PFSK-1 (cell line): ENCODE results near the gene NRXN3.

ENCODE experiments used
- POLR2AphosphoS5 ChIP-seq: IDR thresholded peaks from 2 replicates; pipeline ENCODE4 v1.6.1; 2012; ENCODE audit warnings: low read depth, mild to moderate bottlenecking, control low read depth, low read length, moderate library complexity
- SIN3A ChIP-seq: IDR thresholded peaks from 2 replicates; pipeline ENCODE4 v1.6.1; 2012; ENCODE audit warnings: mild to moderate bottlenecking, low read length, moderate library complexity, borderline replicate concordance; ENCODE audit not compliant: insufficient read depth
- TAF1 ChIP-seq: IDR thresholded peaks from 2 replicates; pipeline ENCODE4 v1.6.1; 2012; ENCODE audit warnings: low read length, control low read depth, borderline replicate concordance; ENCODE audit not compliant: insufficient read depth
- TF ChIP-seq, protein P1 (sequence below), 2 experiments: IDR thresholded peaks; 2 replicates each; pipeline versions ENCODE4 v1.6.1 to v1.8.0; 2011 to 2012; ENCODE audit warnings: low read depth in 2 of 2, low read length in 2 of 2, control low read depth in 1 of 2, inconsistent platforms in 1 of 2, mild to moderate bottlenecking in 1 of 2, moderate library complexity in 1 of 2; ENCODE audit not compliant: insufficient read depth in 1 of 2

- TF ChIP-seq POLR2AphosphoS5 (no peak), TAF1 (no peak), SIN3A (no peak)
- TF ChIP-seq, protein P1, sequence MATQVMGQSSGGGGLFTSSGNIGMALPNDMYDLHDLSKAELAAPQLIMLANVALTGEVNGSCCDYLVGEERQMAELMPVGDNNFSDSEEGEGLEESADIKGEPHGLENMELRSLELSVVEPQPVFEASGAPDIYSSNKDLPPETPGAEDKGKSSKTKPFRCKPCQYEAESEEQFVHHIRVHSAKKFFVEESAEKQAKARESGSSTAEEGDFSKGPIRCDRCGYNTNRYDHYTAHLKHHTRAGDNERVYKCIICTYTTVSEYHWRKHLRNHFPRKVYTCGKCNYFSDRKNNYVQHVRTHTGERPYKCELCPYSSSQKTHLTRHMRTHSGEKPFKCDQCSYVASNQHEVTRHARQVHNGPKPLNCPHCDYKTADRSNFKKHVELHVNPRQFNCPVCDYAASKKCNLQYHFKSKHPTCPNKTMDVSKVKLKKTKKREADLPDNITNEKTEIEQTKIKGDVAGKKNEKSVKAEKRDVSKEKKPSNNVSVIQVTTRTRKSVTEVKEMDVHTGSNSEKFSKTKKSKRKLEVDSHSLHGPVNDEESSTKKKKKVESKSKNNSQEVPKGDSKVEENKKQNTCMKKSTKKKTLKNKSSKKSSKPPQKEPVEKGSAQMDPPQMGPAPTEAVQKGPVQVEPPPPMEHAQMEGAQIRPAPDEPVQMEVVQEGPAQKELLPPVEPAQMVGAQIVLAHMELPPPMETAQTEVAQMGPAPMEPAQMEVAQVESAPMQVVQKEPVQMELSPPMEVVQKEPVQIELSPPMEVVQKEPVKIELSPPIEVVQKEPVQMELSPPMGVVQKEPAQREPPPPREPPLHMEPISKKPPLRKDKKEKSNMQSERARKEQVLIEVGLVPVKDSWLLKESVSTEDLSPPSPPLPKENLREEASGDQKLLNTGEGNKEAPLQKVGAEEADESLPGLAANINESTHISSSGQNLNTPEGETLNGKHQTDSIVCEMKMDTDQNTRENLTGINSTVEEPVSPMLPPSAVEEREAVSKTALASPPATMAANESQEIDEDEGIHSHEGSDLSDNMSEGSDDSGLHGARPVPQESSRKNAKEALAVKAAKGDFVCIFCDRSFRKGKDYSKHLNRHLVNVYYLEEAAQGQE (IDR thresholded peaks at IDR 0.05; ENCODE audit: insufficient read depth in 1 of 2, low read depth in 2 of 2, low read length in 2 of 2), result no peak
Measured at GRCh38 chr14:78567343-78567742, 397.2 kb downstream of the NRXN3 start.
